Measurements from ENCODE around the gene CUX1. TPM values are rescaled to one million over a fixed set of nuclear protein-coding genes. Genes with fewer than 3 reads are reported as not detected.

Gene CUX1
- polyA plus RNA-seq, 3 donors, result 22.4 to 47.5 (median 40.9) TPM

GRCh38 chr7:101953248-101953819, 135.9 kb downstream of the CUX1 start:
- 49 to 88% (median 51%) methylated on average over 14 of the region's 14 CpGs for whole genome bisulfite sequencing, 3 donors

DNA sequence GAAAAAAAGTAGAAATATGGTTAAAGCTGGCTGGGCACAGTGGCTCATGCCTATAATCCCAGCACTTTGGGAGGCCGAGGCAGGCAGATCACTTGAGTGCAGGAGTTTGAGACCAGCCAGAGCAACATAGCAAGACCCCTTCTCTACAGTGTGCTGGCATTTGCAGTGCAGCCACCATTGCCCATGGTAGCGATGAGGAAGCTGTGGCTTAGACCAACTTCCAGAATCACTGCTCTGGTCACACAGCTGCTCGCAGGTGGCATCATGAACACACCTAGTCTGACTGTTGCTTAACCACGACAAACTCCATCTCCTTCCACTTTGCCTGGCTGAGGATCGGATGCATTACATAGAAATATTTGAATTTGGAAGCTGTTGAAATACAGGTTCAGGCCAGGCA, 137.1 kb downstream of the CUX1 start:
- no peak overlapping the region for H3K27ac ChIP-seq (ENCODE audit: low read depth, low read length)
- 78 to 94% (median 79%) methylated on average over 5 of the region's 5 CpGs for WGBS, 3 donors

More at GRCh38 chr7:101953248-101953819, 135.9 kb downstream of the CUX1 start:
- H3K27ac ChIP-seq (ENCODE audit: low read depth, low read length), result peak overlapping the region; percentile 11

DNA sequence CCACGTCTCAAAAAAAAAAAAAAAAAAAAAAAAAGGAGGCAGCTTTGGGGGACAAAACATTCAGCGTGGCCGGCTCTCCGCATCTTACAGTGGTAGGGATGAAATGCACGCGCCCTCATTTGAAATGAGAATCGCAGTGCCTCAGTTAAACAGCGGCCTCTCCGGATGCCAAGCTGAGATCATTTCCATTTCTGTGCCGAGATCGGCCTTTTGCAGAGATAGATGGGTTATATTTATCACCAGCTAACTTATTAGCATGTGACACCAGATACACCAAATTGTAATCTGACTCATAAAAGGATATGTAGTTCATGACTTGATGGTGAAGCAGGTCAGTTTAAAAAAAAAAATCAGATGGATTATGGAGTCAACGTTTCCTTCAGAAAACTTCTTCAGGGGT, 138.7 kb downstream of the CUX1 start:
- no peak overlapping the region for H3K27ac ChIP-seq (ENCODE audit: low read depth, low read length)
- WGBS, 3 donors, result 91 to 94% (median 93%) methylated on average over 12 of the region's 12 CpGs

DNA sequence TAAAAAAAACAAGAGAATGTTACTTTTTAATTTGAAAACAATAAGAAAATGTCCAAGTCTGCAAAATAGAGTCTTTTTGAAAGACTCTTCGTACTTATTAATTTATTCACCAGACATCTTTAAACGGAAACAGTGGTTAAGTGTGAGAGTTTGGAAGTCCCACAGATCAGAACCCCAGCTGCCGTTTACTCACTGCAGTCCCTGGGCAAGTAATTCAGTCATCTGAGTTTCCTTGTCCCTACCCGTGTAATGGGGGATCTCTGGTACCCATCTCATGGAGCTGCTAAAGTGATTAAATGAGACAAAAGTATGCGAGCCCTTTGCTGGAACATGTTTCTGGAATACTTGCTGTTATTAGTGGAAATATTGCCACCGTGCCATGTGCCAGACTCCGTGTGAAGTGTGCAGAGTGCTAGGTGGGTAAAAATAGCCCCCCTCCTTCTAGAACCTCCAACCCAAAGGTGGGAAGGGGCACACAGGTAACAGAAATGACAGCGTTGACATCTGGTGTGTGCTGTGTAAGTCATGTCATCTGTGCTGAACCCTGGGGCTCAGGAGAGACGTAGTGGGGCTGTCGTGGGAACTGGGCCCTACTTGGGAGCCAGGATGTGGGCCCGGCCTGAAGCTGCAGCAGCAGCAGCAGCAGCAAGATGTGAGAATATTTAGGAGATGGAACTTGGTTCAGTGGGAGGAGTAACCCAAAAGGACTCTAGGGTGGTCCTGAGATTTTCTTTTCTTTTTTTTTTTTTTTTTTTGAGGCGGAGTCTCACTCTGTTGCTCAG, 140.5 kb downstream of the CUX1 start:
- 84 to 89% (median 84%) methylated on average over 12 of the region's 12 CpGs for WGBS, 3 donors

DNA sequence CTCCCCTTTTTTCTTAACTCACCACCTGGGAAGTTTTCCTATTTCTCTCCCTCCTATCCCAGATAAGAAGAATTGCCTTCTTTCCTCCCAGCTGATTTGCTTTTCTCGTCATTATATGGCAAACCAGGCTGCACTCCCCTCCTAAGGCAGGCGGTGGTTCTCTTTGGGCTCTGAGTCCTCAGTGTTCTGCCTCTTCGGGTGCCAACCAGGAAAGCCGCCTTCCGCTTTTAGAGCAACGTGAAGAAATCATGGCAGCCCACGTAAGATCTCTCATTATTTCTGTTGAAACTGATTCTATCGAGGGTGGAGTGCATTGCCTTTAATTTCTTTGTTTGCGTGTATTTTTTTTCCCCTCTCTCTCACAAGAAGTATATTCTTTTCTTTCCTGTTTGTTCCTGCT, 141.9 kb downstream of the CUX1 start:
- 86 to 90% (median 89%) methylated on average over 9 of the region's 9 CpGs for WGBS, 3 donors

More for the DNA sequence above, 140.5 kb downstream of the CUX1 start:
- H3K27ac ChIP-seq (ENCODE audit: low read depth, low read length), result no peak overlapping the region

DNA sequence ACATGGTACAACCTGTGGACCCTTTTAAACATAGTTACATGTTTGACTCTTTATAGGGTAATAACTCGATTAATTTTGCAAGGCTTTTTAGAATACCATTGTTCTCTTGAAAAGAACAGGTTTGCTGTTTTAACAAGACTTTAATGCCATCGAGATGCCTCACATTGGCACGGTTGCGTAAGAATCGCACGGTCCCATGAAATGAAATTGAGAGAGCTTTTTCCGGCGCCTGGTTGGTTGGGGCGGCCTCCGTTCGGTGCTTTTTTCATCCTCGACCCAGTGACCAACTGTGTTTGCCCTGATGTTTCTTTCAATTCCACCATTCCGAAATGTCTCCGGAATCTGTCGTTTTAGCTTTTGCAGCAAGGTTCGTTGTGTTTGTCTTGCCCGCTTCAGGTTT, 142.4 kb downstream of the CUX1 start:
- H3K27ac ChIP-seq (ENCODE audit: low read depth, low read length), result no peak overlapping the region
- 96 to 97% (median 97%) methylated on average over 17 of the region's 17 CpGs for WGBS, 3 donors

More for the DNA sequence above, 141.9 kb downstream of the CUX1 start:
- no peak overlapping the region for H3K27ac ChIP-seq (ENCODE audit: low read depth, low read length)

- no peak overlapping the region for H3K27ac ChIP-seq (ENCODE audit: low read depth, low read length)
Observed at GRCh38 chr7:101960323-101960722, 142.9 kb downstream of the CUX1 start.

GRCh38 chr7:101960985-101961708, 143.7 kb downstream of the CUX1 start:
- H3K27ac ChIP-seq (ENCODE audit: low read depth, low read length), result no peak overlapping the region

More at GRCh38 chr7:101960323-101960722, 142.9 kb downstream of the CUX1 start:
- WGBS, 3 donors, result 94 to 99% (median 99%) methylated on average over 4 of the region's 4 CpGs

GRCh38 chr7:101961811-101962210, 144.4 kb downstream of the CUX1 start:
- 57 to 75% (median 72%) methylated on average over 2 of the region's 2 CpGs for whole genome bisulfite sequencing, 3 donors
- H3K27ac ChIP-seq (ENCODE audit: low read depth, low read length), result no peak overlapping the region

More at GRCh38 chr7:101960985-101961708, 143.7 kb downstream of the CUX1 start:
- 66 to 87% (median 77%) methylated on average over 9 of the region's 9 CpGs for whole genome bisulfite sequencing, 3 donors

GRCh38 chr7:101963693-101964092, 146.3 kb downstream of the CUX1 start:
- no peak overlapping the region for H3K27ac ChIP-seq (ENCODE audit: low read depth, low read length)
- WGBS, 3 donors, result 96 to 98% (median 98%) methylated on average over 9 of the region's 9 CpGs

- 79 to 90% (median 86%) methylated on average over 18 of the region's 18 CpGs for WGBS, 3 donors
Observed at GRCh38 chr7:101964680-101965452, 147.4 kb downstream of the CUX1 start.

GRCh38 chr7:101968720-101969466, 151.5 kb downstream of the CUX1 start:
- H3K27ac ChIP-seq (ENCODE audit: low read depth, low read length), result no peak overlapping the region
- 69 to 93% (median 85%) methylated on average over 6 of the region's 6 CpGs for WGBS, 3 donors

More at GRCh38 chr7:101964680-101965452, 147.4 kb downstream of the CUX1 start:
- no peak overlapping the region for H3K27ac ChIP-seq (ENCODE audit: low read depth, low read length)

GRCh38 chr7:101969997-101970585, 152.7 kb downstream of the CUX1 start:
- WGBS, 3 donors, result 71 to 80% (median 72%) methylated on average over 10 of the region's 10 CpGs
- H3K27ac ChIP-seq (ENCODE audit: low read depth, low read length), result no peak overlapping the region

GRCh38 chr7:101970801-101971200, 153.4 kb downstream of the CUX1 start:
- WGBS, 3 donors, result 77 to 87% (median 83%) methylated on average over 5 of the region's 5 CpGs
- H3K27ac ChIP-seq (ENCODE audit: low read depth, low read length), result no peak overlapping the region

- 95 to 100% (median 98%) methylated on average over 3 of the region's 3 CpGs for WGBS, 3 donors
- H3K27ac ChIP-seq (ENCODE audit: low read depth, low read length), result no peak overlapping the region
Observed at GRCh38 chr7:101971457-101971856, 154.0 kb downstream of the CUX1 start.

DNA sequence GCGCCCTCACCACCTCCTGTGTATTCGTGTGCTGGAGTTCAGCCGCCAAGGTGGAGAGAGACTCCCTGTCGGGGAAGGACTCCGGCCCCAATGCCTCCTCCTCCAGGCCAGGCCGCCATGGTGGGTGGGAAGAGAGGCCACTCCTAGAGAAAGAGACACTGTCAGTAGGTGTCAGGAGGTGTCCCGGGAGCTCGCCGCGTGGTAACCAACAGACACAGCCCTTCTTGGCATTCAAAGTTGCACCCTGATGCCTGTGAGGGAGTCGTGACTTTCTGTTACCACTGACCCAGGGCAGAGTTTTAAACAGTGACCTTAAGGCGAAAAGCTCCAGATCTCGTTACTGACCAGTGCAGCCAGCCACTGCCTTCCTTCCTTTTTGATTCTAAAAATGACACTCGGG, 155.2 kb downstream of the CUX1 start:
- H3K27ac ChIP-seq (ENCODE audit: low read depth, low read length), result no peak overlapping the region
- 88 to 95% (median 89%) methylated on average over 14 of the region's 14 CpGs for WGBS, 3 donors

- H3K27ac ChIP-seq (ENCODE audit: low read depth, low read length), result no peak overlapping the region
- 87 to 91% (median 89%) methylated on average over 8 of the region's 8 CpGs for WGBS, 3 donors
Observed at GRCh38 chr7:101973130-101973529, 155.7 kb downstream of the CUX1 start.
